ENCODE results near the gene ABHD2. TPM values are rescaled to one million over a fixed set of nuclear protein-coding genes. Genes with fewer than 3 reads are reported as not detected.

Gene ABHD2
- total and polyA plus RNA-seq, 2 donors (not counting 3 experiments of a cell fraction or from before 2014, with no cell fraction given), result 14.0 to 62.2 TPM

GRCh38 chr15:89089316-89090230, 1.3 kb downstream of the ABHD2 start:
- no peaks in the 10 kb centered on the region for H4K20me1 ChIP-seq (replicated peaks; ENCODE audit: control insufficient read depth, extremely low read depth, insufficient read depth, low read length)
- peaks cover 30% of the 10 kb centered on the region for H3K79me2 ChIP-seq (ENCODE audit: control insufficient read depth, insufficient read depth, low read length)
- H3K9ac ChIP-seq (replicated peaks; ENCODE audit: extremely low read depth, insufficient read depth, low read length), result no peak overlapping the region
- TF ChIP-seq, protein P1, sequence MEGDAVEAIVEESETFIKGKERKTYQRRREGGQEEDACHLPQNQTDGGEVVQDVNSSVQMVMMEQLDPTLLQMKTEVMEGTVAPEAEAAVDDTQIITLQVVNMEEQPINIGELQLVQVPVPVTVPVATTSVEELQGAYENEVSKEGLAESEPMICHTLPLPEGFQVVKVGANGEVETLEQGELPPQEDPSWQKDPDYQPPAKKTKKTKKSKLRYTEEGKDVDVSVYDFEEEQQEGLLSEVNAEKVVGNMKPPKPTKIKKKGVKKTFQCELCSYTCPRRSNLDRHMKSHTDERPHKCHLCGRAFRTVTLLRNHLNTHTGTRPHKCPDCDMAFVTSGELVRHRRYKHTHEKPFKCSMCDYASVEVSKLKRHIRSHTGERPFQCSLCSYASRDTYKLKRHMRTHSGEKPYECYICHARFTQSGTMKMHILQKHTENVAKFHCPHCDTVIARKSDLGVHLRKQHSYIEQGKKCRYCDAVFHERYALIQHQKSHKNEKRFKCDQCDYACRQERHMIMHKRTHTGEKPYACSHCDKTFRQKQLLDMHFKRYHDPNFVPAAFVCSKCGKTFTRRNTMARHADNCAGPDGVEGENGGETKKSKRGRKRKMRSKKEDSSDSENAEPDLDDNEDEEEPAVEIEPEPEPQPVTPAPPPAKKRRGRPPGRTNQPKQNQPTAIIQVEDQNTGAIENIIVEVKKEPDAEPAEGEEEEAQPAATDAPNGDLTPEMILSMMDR (IDR thresholded peaks at IDR 0.05; ENCODE audit: extremely low read depth in 1 of 2, insufficient read depth in 1 of 2, low read depth in 1 of 2, low read length in 2 of 2), result no peak
- TF ChIP-seq JUN (IDR thresholded peaks at IDR 0.05; ENCODE audit: borderline replicate concordance, insufficient read depth, insufficient read length, low read depth) (no peak), GATA2 (IDR thresholded peaks at IDR 0.05; ENCODE audit: insufficient read depth, insufficient read length, low read depth, low read length) (no peak), FOS (IDR thresholded peaks at IDR 0.05; ENCODE audit: borderline replicate concordance, insufficient read depth, low read length) (no peak), POLR2AphosphoS5 (IDR thresholded peaks at IDR 0.05; ENCODE audit: insufficient read depth, low read depth, low read length) (no peak), POLR2A (IDR thresholded peaks at IDR 0.05; ENCODE audit: low read depth, low read length) (no peak), MYC (IDR thresholded peaks at IDR 0.05; ENCODE audit: low read depth, low read length) (no peak), EZH2 (IDR thresholded peaks at IDR 0.05; ENCODE audit: borderline replicate concordance, low read depth, low read length, severe bottlenecking) (no peak)
- TF ChIP-seq, protein P2, sequence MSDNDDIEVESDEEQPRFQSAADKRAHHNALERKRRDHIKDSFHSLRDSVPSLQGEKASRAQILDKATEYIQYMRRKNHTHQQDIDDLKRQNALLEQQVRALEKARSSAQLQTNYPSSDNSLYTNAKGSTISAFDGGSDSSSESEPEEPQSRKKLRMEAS (IDR thresholded peaks at IDR 0.05; ENCODE audit: insufficient read depth, insufficient read length), result no peak
- DNase-seq (ENCODE audit: low read depth, low spot score) (no peak), FAIRE-seq (no peak)
- H3K27ac ChIP-seq (ENCODE audit: insufficient read depth, low read depth, low read length), result no peak overlapping the region
- ChIA-PET POLR2A (interaction anchor here (0.5 to 2.1 kb wide), 3 partner anchors 13 to 34 kb away, joined by 3 to 11 read pairs (median 5); no protein-coding TSS in a partner anchor), CTCF (interaction anchor here (0.9 to 5.1 kb wide), 14 partner anchors 13 to 185 kb away, joined by 3 to 73 read pairs (median 12); no protein-coding TSS in a partner anchor)
- H3K36me3 ChIP-seq (ENCODE audit: control insufficient read depth in 2 of 2, extremely low read depth in 1 of 2, insufficient read depth in 2 of 2, low read length in 2 of 2), result no peaks in the 10 kb centered on the region
- no peaks in the 10 kb centered on the region for H3K9me3 ChIP-seq (replicated peaks; ENCODE audit: control insufficient read depth, insufficient read depth, low read length)
- peak overlapping the region; percentile 69 for H3K4me2 ChIP-seq (ENCODE audit: insufficient read depth, low read length)
- BruUV-seq (replicated peaks), result no TSS peak
- H2AFZ ChIP-seq (ENCODE audit: low read depth, low read length), result no peak overlapping the region
- dilution Hi-C loops (cut with MboI; ENCODE audit: extremely low pct_ligation_motif_present, low sequenced_read_pairs), result no loop called here
- no peaks in the 10 kb centered on the region for H3K27me3 ChIP-seq (ENCODE audit: control insufficient read depth in 2 of 2, insufficient read depth in 2 of 2, low read length in 2 of 2)
- no peaks in the 10 kb centered on the region for H3K9me1 ChIP-seq (replicated peaks; ENCODE audit: control insufficient read depth, extremely low read depth, insufficient read depth, low read length)
- intact Hi-C loops (cut with micrococcal nuclease), result loop anchor here (1.0 kb wide), 1 partner anchor 13 kb away; no protein-coding TSS in a partner anchor
- peaks cover 42% of the 10 kb centered on the region for H3K4me1 ChIP-seq (ENCODE audit: control insufficient read depth, extremely low read depth, insufficient read depth, low read length)
- H3K4me3 ChIP-seq (replicated peaks in 1 of 3; ENCODE audit: insufficient read depth in 1 of 3, low read depth in 1 of 3, low read length in 3 of 3), result peak overlapping the region in 1 of 3 experiments; percentile 36

Data from endothelial cell of umbilical vein (primary cell).